HG02588 (cell line): ENCODE measurements around the gene PLEKHA6.
A peak's percentile ranks its signal among the peaks of the same experiment; 100 is the strongest.

Source experiments
- ATAC-seq: cut with Tn5 transposase; IDR thresholded peaks from one replicate; pipeline ENCODE4 v1.9.1; 2021; ENCODE audit warnings: mild to moderate bottlenecking, moderate library complexity; ENCODE audit not compliant: unreplicated experiment

The PLEKHA6 gene

DNA sequence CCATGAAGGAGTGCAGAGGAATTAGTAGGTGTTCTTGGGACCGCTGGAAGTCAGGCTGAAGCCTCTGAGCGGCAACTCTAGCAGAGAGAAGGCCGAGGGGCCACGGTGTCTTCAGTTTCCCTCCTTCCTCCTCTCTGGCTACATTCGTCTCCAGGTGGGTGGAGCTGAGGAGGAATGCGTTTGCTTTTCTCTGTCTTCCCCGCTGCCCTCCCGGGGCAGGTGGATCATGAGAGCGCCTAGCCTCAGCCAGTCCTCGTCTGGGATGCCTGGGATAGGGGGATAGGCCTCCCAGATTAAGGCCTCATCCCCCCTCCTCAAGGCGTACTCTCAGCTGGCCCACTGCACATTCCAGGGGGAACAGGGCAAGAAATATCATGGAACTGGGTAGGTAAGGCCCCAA is 138.5 kb downstream of the PLEKHA6 start:
- ATAC-seq, result no peak

GRCh38 chr1:204219971-204220616 is 139.6 kb downstream of the PLEKHA6 start:
- ATAC-seq, result no peak

- no peak for ATAC-seq
These were observed 141.2 kb downstream of the PLEKHA6 start for GRCh38 chr1:204218552-204218951.

DNA sequence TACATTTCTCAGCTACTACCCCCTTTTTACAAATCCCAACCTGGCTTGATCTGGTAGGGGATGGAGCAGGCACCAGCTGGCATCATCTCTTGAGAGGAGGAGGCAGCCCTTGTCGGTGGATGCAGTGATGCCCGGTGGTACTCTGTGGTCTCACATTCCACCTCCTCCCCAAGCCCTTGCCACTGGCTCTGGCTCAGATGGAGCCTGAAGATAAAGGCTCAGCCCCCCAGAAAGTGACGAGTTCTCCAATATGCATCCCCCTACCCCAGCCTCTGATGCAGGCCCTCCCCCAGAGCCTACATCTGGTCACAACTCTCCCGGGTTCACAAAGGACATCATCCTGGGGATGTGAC is 142.1 kb downstream of the PLEKHA6 start:
- ATAC-seq, result no peak

GRCh38 chr1:204216880-204217647 is 142.7 kb downstream of the PLEKHA6 start:
- no peak for ATAC-seq

DNA sequence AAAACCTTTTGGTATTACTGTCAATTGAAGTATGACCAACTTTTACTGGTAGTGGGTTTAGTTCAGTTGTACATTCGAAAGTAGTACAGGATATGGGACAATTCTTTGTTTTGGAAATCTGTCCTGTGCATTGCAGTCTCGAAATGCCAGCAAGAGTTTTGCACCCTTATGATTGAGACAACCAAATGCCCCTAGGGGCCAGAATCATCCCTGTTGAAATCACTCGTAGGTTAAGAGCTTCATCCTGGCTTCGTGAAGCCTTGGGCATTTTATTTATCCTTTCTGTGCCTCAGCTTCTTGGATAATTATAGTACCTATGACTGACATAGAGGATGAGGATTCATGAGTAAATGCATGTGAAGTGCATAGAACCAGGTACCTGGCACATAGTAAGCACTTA is 143.5 kb downstream of the PLEKHA6 start:
- no peak for ATAC-seq

DNA sequence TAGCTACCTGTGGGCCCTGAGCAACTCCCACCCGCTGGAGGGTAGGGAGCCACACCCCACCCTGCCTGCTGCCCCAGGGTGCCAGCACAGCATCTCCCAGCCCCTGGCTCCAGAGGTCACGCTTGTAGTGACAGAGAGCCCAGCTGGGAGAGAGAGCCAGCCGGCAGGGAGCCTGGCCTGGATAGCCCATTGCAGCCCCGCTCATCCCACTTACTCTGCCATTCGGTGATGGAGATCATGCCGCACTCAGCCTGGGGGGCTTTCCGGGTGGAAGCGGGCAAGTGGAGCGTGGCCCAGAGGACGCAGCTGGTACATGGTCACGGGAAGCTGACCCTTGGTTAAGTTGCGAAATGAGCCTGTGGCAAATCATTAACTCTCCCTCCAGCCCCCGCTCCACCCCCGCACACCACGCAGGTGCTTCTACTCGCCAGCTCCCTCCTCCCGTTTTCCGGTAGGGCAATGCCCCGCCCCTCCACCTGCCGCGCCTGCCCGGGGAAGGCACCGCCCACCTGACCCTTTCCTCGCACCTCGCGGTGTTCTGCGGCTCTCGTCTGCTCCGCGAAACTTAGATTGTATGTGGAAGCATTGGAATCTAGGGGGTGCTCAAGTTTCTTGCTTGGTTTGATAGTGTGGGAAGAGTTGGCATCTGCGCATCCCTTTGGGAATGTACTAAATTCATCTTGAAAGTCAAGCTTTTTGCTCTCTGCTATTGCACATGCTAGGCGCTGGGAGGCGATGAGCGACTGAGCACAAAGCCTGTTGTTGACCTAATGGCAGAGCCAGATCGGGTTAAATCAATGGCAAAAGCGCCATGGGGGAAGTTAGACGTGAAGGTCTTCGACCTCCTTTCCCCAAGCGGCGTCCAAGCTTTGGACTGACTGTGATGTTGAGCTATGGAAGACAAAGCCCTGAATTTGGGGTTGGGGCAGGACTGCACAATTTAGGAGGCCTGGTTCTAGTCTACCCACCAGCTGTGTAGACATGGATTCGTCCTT is 145.8 kb downstream of the PLEKHA6 start, which contains the start of gene GOLT1A:
TSS of gene GOLT1A (minus strand) at position 321 of the 995 bp plus-strand sequence. CDS start at position 239, 82 bp downstream.
- peak; percentile 70 for ATAC-seq

- ATAC-seq, result no peak
These were observed 147.0 kb downstream of the PLEKHA6 start for GRCh38 chr1:204212715-204213114.

- ATAC-seq, result no peak
These were observed 148.7 kb downstream of the PLEKHA6 start for GRCh38 chr1:204211046-204211445.

DNA sequence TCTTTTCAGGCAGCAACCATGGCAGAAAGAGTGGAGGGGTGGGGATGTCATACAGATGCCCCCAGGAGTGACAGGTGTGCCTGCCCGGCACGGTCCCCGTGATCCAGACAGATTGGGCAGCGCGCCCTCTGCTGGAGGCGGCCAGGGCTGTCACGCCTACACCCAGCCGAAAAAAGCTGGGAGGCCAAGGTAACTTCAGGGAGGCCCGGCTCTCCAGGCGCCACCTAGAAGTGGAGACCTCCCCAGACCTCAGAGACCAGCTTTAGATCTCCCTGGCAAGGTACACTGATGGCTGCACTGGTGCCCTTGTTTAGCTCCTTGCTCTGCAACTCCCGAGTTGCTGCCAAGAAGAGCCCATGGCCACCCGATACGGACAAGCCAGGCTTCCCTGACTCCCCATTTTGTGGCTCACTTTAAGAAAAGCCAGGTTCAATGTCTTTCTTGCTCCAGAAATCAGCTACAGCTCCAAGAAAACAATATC is 152.6 kb downstream of the PLEKHA6 start:
- no peak for ATAC-seq

GRCh38 chr1:204206121-204206520 is 153.6 kb downstream of the PLEKHA6 start:
- ATAC-seq, result no peak

DNA sequence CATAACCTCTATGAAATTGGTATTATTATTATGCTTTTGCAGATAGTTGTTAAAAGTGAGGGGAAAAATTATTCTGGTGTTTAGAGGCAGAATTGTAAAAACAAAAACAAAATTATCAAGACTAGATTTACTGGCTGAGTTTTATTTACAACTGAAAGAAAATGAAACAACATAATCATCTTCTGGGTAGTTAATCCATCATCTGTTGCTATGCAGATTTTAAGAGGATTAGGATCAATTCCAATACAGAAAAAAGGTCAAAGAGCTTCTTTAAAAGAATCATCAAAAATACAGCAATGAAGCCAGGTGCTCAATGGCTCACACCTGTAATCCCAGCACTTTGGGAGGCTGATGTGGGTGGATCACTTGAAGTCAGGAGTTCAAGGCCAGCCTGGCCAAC is 154.2 kb downstream of the PLEKHA6 start:
- no peak for ATAC-seq

DNA sequence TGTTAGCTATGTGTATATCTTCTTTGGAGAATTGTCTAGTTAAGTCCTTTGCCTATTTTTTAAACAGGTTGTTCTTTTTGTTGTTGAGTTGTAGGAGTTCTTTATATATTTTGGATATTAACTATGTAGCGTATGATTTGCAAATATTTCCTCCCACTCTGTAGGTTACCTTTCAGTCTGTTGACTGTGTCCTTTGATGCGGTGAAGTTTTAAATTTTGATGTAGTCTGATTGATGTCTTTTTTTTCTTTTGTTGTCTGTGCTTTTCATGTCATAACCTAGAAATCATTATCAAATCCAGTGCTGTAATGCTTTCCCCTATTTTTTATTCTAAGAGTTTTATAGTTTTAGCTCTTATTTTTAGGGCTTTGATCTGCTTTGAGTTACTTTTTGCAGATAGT is 154.8 kb downstream of the PLEKHA6 start:
- ATAC-seq, result no peak

DNA sequence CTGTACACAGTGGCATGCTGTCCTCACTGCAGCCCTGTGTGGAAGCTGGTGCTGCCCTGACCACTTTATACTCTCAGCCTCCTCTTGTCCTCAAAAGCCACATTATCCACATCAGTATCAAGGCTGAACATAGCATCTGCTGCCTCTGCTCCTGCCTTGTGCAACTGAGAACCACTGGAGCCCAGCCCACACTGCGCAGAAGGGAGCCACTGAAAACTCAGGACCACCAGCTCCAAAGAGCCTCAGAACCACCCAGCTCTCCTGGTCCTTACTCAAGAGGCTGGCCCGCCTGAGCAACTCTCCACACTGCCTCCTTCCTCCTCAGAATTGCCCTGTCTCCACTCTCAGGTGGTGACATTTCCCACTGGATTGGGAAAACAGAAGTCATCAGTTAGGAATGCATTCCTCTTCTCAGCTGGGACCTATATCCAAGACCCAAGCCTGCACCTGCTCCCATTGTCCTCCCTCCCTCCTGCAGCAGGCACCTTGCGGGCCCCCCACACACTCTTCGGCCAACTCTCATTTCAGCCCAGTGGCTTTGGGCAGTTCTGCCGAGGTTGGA is 156.4 kb downstream of the PLEKHA6 start:
- no peak for ATAC-seq

GRCh38 chr1:204202481-204202880 is 157.2 kb downstream of the PLEKHA6 start:
- no peak for ATAC-seq

DNA sequence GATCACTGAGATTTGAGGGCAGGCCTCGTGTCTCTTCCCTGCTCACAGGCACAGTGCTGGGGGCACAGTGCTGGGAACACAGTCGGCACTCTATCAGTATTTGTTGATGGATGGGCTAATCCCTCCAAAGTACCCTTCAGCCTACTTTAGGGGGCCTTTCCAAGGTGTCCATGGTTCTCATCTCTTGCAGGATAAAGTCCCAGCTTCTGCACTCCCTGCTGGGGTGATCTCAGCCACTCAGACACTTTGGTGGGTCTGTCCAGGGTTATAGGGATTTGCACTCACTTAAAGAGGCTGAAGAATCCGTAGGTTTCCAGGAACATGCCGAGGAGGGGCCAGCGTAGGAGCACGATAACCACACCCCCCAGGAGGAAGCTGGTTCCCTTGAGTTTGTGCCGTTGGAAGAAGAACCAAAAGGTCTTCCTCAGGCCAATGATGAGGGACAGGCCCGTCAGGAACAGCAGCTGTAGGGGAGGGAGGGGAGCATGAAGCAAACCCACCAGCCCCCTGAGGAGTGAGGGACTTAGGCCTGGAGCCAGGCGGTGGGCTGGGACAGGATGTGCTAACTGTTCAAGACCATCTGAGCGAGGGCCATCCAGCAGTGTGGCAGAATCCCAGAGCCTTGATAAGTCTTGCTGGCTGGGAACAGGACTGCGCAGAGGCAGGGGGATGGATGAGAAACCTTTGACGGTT is 158.2 kb downstream of the PLEKHA6 start:
- no peak for ATAC-seq

DNA sequence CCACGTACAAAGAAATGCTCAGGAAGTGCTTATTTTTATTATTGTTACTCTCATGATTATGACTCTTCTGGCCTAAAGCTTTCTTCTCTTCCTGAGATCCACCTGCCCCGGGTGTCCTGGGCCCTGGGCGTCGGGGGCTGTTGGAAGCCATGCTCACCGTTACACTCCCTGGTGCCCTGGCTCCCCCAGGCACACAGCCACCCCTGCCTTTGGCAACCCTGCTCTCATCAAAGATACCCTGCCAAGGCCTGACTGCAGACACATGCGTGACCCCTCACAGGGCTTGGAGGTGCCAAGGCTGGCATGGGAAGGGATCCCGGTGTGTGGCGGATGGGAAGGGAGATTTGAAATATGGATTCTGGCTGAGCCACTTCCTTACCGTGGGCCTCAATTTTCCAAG is 160.2 kb downstream of the PLEKHA6 start:
- no peak for ATAC-seq

- ATAC-seq, result no peak
These were observed 161.1 kb downstream of the PLEKHA6 start for GRCh38 chr1:204198348-204199340.

- no peak for ATAC-seq
These were observed 162.7 kb downstream of the PLEKHA6 start for GRCh38 chr1:204197068-204197467.
